ENCODE results near the gene MIA.

The MIA gene

DNA sequence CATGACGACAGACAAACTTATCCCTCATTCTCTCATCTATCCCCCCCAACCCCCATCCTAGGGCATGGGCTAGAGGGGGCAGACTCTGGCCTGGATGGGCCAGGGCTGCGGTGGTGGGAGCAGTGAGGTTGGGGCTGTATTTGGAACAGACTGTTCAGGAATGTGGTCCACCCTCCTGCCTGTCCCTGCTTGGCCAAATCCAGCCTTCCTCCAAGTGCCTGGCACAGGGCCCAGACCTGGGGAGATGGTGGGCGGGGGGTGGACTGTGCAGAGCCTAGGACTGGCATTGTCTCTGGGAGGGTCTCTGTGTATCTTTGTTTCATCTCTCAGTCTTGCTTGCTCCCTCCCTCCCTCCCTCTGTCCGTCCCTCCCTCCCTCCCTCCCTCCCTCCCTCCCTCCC lies 37.9 kb downstream of the MIA start (continued):
- TF ChIP-seq ZBTB7A (tag by site-specific recombination; IDR thresholded peaks at IDR 0.05; ENCODE audit: low read depth): no peak
- TF ChIP-seq ZNF169 (tag by site-specific recombination; IDR thresholded peaks at IDR 0.05): no peak
- TF ChIP-seq, protein P1, sequence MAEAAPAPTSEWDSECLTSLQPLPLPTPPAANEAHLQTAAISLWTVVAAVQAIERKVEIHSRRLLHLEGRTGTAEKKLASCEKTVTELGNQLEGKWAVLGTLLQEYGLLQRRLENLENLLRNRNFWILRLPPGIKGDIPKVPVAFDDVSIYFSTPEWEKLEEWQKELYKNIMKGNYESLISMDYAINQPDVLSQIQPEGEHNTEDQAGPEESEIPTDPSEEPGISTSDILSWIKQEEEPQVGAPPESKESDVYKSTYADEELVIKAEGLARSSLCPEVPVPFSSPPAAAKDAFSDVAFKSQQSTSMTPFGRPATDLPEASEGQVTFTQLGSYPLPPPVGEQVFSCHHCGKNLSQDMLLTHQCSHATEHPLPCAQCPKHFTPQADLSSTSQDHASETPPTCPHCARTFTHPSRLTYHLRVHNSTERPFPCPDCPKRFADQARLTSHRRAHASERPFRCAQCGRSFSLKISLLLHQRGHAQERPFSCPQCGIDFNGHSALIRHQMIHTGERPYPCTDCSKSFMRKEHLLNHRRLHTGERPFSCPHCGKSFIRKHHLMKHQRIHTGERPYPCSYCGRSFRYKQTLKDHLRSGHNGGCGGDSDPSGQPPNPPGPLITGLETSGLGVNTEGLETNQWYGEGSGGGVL (tag by site-specific recombination; IDR thresholded peaks at IDR 0.05): peak; percentile 70
- TF ChIP-seq, protein P2, sequence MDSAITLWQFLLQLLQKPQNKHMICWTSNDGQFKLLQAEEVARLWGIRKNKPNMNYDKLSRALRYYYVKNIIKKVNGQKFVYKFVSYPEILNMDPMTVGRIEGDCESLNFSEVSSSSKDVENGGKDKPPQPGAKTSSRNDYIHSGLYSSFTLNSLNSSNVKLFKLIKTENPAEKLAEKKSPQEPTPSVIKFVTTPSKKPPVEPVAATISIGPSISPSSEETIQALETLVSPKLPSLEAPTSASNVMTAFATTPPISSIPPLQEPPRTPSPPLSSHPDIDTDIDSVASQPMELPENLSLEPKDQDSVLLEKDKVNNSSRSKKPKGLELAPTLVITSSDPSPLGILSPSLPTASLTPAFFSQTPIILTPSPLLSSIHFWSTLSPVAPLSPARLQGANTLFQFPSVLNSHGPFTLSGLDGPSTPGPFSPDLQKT (IDR thresholded peaks at IDR 0.05; ENCODE audit: borderline replicate concordance, low read depth, low read length): no peak
- no peak for TF ChIP-seq ZNF654 (tag by site-specific recombination; IDR thresholded peaks at IDR 0.05; ENCODE audit: low read depth)
- no peak for TF ChIP-seq ZNF23 (tag by site-specific recombination; IDR thresholded peaks at IDR 0.05; ENCODE audit: borderline replicate concordance)
- TF ChIP-seq ZNF404 (tag by site-specific recombination; IDR thresholded peaks at IDR 0.05): no peak
- TF ChIP-seq, protein P3, sequence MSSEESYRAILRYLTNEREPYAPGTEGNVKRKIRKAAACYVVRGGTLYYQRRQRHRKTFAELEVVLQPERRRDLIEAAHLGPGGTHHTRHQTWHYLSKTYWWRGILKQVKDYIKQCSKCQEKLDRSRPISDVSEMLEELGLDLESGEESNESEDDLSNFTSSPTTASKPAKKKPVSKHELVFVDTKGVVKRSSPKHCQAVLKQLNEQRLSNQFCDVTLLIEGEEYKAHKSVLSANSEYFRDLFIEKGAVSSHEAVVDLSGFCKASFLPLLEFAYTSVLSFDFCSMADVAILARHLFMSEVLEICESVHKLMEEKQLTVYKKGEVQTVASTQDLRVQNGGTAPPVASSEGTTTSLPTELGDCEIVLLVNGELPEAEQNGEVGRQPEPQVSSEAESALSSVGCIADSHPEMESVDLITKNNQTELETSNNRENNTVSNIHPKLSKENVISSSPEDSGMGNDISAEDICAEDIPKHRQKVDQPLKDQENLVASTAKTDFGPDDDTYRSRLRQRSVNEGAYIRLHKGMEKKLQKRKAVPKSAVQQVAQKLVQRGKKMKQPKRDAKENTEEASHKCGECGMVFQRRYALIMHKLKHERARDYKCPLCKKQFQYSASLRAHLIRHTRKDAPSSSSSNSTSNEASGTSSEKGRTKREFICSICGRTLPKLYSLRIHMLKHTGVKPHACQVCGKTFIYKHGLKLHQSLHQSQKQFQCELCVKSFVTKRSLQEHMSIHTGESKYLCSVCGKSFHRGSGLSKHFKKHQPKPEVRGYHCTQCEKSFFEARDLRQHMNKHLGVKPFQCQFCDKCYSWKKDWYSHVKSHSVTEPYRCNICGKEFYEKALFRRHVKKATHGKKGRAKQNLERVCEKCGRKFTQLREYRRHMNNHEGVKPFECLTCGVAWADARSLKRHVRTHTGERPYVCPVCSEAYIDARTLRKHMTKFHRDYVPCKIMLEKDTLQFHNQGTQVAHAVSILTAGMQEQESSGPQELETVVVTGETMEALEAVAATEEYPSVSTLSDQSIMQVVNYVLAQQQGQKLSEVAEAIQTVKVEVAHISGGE (tag by site-specific recombination; conservative IDR thresholded peaks at IDR 0.05; ENCODE audit: low read depth): no peak
- no peak for TF ChIP-seq GLI4 (tag by site-specific recombination; IDR thresholded peaks at IDR 0.05)
- TF ChIP-seq, protein P4, sequence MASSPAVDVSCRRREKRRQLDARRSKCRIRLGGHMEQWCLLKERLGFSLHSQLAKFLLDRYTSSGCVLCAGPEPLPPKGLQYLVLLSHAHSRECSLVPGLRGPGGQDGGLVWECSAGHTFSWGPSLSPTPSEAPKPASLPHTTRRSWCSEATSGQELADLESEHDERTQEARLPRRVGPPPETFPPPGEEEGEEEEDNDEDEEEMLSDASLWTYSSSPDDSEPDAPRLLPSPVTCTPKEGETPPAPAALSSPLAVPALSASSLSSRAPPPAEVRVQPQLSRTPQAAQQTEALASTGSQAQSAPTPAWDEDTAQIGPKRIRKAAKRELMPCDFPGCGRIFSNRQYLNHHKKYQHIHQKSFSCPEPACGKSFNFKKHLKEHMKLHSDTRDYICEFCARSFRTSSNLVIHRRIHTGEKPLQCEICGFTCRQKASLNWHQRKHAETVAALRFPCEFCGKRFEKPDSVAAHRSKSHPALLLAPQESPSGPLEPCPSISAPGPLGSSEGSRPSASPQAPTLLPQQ (tag by site-specific recombination; IDR thresholded peaks at IDR 0.05): no peak
- peak; percentile 92 for TF ChIP-seq ZNF341 (tag by site-specific recombination; IDR thresholded peaks at IDR 0.05; ENCODE audit: low read depth)
- no peak for TF ChIP-seq ZNF112 (tag by site-specific recombination; IDR thresholded peaks at IDR 0.05)
- TF ChIP-seq ZFHX2 (tag by site-specific recombination; conservative IDR thresholded peaks at IDR 0.05): peak; percentile 68
- no peak for TF ChIP-seq ZNF837 (tag by site-specific recombination; IDR thresholded peaks at IDR 0.05)
- TF ChIP-seq, protein P5, sequence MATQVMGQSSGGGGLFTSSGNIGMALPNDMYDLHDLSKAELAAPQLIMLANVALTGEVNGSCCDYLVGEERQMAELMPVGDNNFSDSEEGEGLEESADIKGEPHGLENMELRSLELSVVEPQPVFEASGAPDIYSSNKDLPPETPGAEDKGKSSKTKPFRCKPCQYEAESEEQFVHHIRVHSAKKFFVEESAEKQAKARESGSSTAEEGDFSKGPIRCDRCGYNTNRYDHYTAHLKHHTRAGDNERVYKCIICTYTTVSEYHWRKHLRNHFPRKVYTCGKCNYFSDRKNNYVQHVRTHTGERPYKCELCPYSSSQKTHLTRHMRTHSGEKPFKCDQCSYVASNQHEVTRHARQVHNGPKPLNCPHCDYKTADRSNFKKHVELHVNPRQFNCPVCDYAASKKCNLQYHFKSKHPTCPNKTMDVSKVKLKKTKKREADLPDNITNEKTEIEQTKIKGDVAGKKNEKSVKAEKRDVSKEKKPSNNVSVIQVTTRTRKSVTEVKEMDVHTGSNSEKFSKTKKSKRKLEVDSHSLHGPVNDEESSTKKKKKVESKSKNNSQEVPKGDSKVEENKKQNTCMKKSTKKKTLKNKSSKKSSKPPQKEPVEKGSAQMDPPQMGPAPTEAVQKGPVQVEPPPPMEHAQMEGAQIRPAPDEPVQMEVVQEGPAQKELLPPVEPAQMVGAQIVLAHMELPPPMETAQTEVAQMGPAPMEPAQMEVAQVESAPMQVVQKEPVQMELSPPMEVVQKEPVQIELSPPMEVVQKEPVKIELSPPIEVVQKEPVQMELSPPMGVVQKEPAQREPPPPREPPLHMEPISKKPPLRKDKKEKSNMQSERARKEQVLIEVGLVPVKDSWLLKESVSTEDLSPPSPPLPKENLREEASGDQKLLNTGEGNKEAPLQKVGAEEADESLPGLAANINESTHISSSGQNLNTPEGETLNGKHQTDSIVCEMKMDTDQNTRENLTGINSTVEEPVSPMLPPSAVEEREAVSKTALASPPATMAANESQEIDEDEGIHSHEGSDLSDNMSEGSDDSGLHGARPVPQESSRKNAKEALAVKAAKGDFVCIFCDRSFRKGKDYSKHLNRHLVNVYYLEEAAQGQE (tag by site-specific recombination; IDR thresholded peaks at IDR 0.05): no peak
- TF ChIP-seq EGR2 (tag by site-specific recombination; IDR thresholded peaks at IDR 0.05; ENCODE audit: low read depth): peak; percentile 36; the same call in 1 of the 2 replicates
- no peak for TF ChIP-seq ZXDB (tag by site-specific recombination; IDR thresholded peaks at IDR 0.05)
- TF ChIP-seq, protein P6, sequence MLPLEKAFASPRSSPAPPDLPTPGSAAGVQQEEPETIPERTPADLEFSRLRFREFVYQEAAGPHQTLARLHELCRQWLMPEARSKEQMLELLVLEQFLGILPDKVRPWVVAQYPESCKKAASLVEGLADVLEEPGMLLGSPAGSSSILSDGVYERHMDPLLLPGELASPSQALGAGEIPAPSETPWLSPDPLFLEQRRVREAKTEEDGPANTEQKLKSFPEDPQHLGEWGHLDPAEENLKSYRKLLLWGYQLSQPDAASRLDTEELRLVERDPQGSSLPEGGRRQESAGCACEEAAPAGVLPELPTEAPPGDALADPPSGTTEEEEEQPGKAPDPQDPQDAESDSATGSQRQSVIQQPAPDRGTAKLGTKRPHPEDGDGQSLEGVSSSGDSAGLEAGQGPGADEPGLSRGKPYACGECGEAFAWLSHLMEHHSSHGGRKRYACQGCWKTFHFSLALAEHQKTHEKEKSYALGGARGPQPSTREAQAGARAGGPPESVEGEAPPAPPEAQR (tag by site-specific recombination; IDR thresholded peaks at IDR 0.05): no peak
- TF ChIP-seq, protein P7, sequence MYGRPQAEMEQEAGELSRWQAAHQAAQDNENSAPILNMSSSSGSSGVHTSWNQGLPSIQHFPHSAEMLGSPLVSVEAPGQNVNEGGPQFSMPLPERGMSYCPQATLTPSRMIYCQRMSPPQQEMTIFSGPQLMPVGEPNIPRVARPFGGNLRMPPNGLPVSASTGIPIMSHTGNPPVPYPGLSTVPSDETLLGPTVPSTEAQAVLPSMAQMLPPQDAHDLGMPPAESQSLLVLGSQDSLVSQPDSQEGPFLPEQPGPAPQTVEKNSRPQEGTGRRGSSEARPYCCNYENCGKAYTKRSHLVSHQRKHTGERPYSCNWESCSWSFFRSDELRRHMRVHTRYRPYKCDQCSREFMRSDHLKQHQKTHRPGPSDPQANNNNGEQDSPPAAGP (tag by site-specific recombination; IDR thresholded peaks at IDR 0.05): no peak
- TF ChIP-seq, protein P8, sequence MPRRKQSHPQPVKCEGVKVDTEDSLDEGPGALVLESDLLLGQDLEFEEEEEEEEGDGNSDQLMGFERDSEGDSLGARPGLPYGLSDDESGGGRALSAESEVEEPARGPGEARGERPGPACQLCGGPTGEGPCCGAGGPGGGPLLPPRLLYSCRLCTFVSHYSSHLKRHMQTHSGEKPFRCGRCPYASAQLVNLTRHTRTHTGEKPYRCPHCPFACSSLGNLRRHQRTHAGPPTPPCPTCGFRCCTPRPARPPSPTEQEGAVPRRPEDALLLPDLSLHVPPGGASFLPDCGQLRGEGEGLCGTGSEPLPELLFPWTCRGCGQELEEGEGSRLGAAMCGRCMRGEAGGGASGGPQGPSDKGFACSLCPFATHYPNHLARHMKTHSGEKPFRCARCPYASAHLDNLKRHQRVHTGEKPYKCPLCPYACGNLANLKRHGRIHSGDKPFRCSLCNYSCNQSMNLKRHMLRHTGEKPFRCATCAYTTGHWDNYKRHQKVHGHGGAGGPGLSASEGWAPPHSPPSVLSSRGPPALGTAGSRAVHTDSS (tag by site-specific recombination; IDR thresholded peaks at IDR 0.05): no peak
- TF ChIP-seq, protein P9, sequence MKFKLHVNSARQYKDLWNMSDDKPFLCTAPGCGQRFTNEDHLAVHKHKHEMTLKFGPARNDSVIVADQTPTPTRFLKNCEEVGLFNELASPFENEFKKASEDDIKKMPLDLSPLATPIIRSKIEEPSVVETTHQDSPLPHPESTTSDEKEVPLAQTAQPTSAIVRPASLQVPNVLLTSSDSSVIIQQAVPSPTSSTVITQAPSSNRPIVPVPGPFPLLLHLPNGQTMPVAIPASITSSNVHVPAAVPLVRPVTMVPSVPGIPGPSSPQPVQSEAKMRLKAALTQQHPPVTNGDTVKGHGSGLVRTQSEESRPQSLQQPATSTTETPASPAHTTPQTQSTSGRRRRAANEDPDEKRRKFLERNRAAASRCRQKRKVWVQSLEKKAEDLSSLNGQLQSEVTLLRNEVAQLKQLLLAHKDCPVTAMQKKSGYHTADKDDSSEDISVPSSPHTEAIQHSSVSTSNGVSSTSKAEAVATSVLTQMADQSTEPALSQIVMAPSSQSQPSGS (tag by site-specific recombination; IDR thresholded peaks at IDR 0.05; ENCODE audit: low read depth): no peak
